Right atrium auricular region (tissue), 2 donors: Measurements from ENCODE around the gene ZNF516. TPM values are rescaled to one million over a fixed set of nuclear protein-coding genes. Genes with fewer than 3 reads are reported as not detected.

Experiments
- DNase-seq: peaks from one replicate; pipeline ENCODE4 v3.0.0-alpha.2; 2019; ENCODE audit warnings: low spot score
- H3K27ac ChIP-seq, 2 donors: fragments of 200-600 bp; sonication (generic); 1 replicate in 1 of 2; 2 replicates in 1 of 2; pipeline ENCODE4 v1.5.1; 2016 to 2019
- H3K27me3 ChIP-seq, 2 donors: fragments of 200-600 bp; sonication (generic); one replicate each; pipeline versions ENCODE4 v1.5.1 to v1.6.0; 2017 to 2019
- H3K36me3 ChIP-seq: fragments of 200-600 bp; sonication (generic); one replicate; pipeline ENCODE4 v1.5.1; 2016
- H3K4me1 ChIP-seq, 2 donors: fragments of 200-600 bp; sonication (generic); one replicate each; pipeline versions ENCODE4 v1.5.1 to v1.6.0; 2017 to 2019
- H3K4me3 ChIP-seq, 2 donors: fragments of 200-600 bp; sonication (generic); 1 replicate in 1 of 2; 2 replicates in 1 of 2; pipeline ENCODE4 v1.5.1; 2017 to 2019; ENCODE audit warnings: mild to moderate bottlenecking in 1 of 2, moderate library complexity in 1 of 2
- H3K9me3 ChIP-seq, 2 donors: fragments of 200-600 bp; sonication (generic); one replicate each; pipeline ENCODE4 v1.5.1; 2019
- CTCF ChIP-seq, 2 donors: fragments of 200-600 bp; sonication (generic); IDR thresholded peaks; one replicate each; pipeline ENCODE4 v1.5.1; 2019; ENCODE audit warnings: antibody characterized with exemption in 2 of 2
- total RNA-seq, 2 donors: library from RNA; depleted of rRNA; stranded (reverse); fragments of >200 nt; gene quantifications; one replicate each; pipeline ENCODE4 v1.1.0, GENCODE V29; 2016

ZNF516 gene
- total RNA-seq, 2 donors from 2014 or later: 11.0 to 14.0 TPM

- no peak for TF ChIP-seq CTCF (IDR thresholded peaks at IDR 0.05)
- H3K4me1 ChIP-seq: peaks cover 0 to 36% of the 10 kb centered on the region in 2 donors
- H3K27me3 ChIP-seq: no peaks in the 10 kb centered on the region
- H3K4me3 ChIP-seq: no peak overlapping the region
- no peak for DNase-seq
- H3K27ac ChIP-seq: no peak overlapping the region
- H3K36me3 ChIP-seq: no peaks in the 10 kb centered on the region
- H3K9me3 ChIP-seq: no peaks in the 10 kb centered on the region
Measured at GRCh38 chr18:76457957-76458356, 37.1 kb downstream of the ZNF516 start.

GRCh38 chr18:76457475-76457874 lies 37.6 kb downstream of the ZNF516 start:
- no peaks in the 10 kb centered on the region for H3K36me3 ChIP-seq
- H3K27ac ChIP-seq: no peak overlapping the region
- DNase-seq: peak; percentile 54
- no peaks in the 10 kb centered on the region for H3K27me3 ChIP-seq
- H3K4me3 ChIP-seq: no peak overlapping the region
- no peak for TF ChIP-seq CTCF (IDR thresholded peaks at IDR 0.05)
- no peaks in the 10 kb centered on the region for H3K9me3 ChIP-seq
- H3K4me1 ChIP-seq: peaks cover 0 to 39% of the 10 kb centered on the region in 2 donors

GRCh38 chr18:76456823-76457222 lies 38.2 kb downstream of the ZNF516 start:
- Histone ChIP-seq H3K36me3 (no peaks in the 10 kb centered on the region), H3K9me3 (no peaks in the 10 kb centered on the region), H3K27me3 (no peaks in the 10 kb centered on the region), H3K4me3 (no peak overlapping the region), H3K4me1 (peaks cover 0 to 45% of the 10 kb centered on the region in 2 donors), H3K27ac (no peak overlapping the region)
- no peak for DNase-seq
- no peak for TF ChIP-seq CTCF (IDR thresholded peaks at IDR 0.05)

DNA sequence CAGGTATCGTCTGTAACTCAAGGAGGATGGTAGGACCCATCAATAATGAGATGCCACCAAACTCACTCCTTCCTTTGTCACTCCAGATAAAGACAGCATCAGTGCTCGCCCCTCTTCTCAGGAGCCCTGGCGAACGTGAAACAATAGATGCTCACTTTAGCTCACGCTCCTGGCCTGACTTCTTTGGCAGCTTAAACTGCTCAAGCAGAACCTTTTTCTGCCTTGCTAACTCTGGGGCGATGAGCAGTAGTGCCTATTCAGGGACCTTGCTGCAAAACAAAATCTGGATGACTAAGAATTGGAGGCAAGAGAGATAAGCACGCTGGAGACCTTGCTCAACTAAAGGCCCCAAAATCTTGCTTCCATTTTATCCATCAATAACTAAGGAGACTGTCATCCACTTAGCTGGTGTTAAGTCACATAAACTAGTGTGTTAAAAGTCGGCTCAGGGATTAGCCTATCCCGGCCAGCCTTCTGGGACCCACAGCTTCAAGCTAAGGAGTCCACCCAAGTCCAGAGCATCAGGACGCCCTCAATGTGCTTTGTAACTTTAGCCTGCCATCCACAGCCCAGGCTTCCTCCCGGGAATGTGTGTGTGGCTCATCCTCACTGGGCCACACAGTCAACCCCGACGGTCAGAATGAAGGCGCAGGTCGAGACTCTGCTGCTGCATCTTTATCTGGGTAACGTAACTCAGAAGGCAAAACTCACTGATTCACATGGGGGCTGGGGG lies 38.9 kb downstream of the ZNF516 start:
- peaks cover 0 to 49% of the 10 kb centered on the region in 2 donors for H3K4me1 ChIP-seq
- H3K27ac ChIP-seq: no peak overlapping the region
- no peak overlapping the region for H3K4me3 ChIP-seq
- no peaks in the 10 kb centered on the region for H3K36me3 ChIP-seq
- no peaks in the 10 kb centered on the region for H3K27me3 ChIP-seq
- peak; percentile 28 for DNase-seq
- no peak for TF ChIP-seq CTCF (IDR thresholded peaks at IDR 0.05)
- no peaks in the 10 kb centered on the region for H3K9me3 ChIP-seq

DNA sequence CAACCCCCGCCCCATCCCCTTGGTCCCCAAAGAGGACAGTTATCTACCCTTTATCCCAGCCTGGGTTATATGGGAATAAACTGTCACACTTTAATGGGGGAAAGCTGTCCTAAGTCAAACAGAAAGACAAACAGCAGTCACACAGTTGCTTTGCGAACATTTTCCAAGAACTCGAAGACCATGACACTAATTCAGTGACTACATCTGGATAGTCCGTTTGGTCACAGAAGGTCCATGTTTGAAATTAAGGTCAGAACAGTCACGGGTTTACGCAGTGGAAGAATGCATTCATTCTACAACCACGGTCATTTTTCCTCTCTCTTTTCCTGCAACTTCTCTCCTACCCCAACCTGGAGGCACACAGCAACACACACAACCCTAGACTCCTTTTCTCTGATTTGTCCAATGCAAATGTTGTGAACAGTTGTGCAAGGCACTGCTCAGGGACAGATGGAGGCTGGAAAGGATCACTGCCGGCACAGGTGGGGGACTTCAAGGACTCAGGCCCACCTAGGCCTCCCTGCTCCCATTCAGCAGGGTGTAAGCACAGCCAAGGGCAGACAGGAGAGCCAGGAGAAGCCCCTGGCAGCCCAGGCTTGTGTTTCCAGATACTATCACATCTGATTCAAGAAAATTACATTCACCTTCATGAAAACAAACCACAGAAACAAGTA lies 39.9 kb downstream of the ZNF516 start:
- no peaks in the 10 kb centered on the region for H3K27me3 ChIP-seq
- peaks cover 0 to 53% of the 10 kb centered on the region in 2 donors for H3K4me1 ChIP-seq
- DNase-seq: no peak
- H3K27ac ChIP-seq: no peak overlapping the region
- no peaks in the 10 kb centered on the region for H3K9me3 ChIP-seq
- H3K36me3 ChIP-seq: no peaks in the 10 kb centered on the region
- H3K4me3 ChIP-seq: no peak overlapping the region
- no peak for TF ChIP-seq CTCF (IDR thresholded peaks at IDR 0.05)
